GM18868 (cell line): ENCODE data around the gene MAP7D1.

Experiments used
- ATAC-seq: cut with Tn5 transposase; IDR thresholded peaks from one replicate; pipeline ENCODE4 v1.9.1; 2021; ENCODE audit warnings: mild to moderate bottlenecking, moderate library complexity; ENCODE audit not compliant: unreplicated experiment

MAP7D1 gene

GRCh38 chr1:36126797-36127500, 29.0 kb upstream of the MAP7D1 start:
- ATAC-seq: no peak

- ATAC-seq: no peak
Measured at GRCh38 chr1:36128126-36128904, 27.6 kb upstream of the MAP7D1 start.

GRCh38 chr1:36128905-36129206, 27.1 kb upstream of the MAP7D1 start:
- ATAC-seq: no peak

DNA sequence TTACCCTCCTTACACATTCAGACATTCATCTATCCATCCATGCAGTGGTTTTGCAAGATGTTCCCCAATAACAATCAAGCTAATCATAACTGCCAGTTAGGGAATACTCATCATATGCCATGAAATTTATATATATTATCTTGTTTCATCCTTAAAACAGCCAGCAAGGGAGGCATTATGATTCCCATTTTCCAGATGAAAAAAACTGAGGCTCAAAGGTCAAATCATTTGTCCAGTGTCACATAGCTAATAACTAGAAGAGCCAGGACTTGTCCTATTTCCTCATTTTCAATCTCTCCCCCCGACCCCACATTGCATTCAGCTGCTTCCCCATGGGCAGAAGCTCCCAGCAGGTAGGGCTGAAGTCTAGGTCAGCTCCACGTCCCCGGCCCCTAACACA, 23.9 kb upstream of the MAP7D1 start:
- ATAC-seq: no peak

DNA sequence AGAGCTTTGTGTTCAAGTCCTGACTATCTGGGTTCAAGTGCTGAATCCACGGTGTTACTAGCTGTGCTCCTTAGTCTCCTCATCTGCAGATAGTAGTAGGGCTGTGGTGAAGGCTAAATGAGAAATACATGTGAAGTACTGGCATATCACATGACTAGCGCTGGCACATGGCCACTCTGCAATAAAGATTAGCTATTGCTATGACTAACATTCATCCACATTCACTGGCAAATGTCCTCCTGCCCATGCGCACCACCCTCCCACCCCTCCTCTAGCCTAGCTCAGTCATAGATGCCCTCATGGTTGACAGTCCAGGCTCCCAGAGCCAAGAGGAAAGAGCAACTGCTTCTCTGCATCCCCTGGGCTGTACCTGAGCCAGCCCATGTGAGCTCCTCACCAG, 22.5 kb upstream of the MAP7D1 start:
- no peak for ATAC-seq

- no peak for ATAC-seq
Measured at GRCh38 chr1:36134031-36134430, 21.9 kb upstream of the MAP7D1 start.

DNA sequence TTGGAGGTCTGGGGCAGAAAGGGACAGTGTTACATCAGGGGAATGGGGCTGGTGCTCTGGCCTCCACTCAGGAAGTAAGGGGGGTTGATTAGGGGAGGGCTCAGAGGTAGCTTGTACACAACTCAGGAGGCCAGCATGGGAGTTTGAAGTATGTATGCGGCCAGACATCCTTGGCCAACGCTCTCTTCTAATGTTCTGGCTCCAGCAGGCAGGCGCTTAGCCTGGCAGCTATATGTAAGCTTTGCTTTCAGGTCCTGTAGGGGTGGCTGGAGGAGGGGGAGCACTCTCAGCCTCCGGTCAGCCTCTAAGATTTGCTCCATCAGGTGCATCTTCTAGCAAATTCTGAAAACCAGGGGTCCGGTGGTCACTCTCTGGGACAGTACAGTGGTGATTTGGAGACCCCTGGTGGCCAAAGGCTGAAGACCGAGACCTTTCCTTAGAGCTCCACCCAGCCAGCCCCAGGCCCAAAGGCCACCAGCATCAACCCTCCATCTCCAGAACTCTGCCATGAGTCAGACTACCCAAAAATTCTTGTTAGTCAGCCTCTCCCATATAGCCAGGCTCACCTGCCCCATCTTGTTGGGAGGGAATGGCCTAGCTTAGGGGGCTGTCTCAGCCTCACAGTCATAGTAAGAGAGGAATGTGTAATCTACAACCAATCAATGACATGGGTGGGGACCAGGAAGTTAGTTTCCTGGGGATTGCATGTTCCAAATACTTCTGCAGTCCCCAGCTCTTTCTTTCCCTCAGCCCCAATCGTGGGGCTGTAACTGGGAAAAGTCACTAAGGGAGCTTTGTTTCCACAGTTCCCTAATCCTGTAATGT, 21.2 kb upstream of the MAP7D1 start:
- ATAC-seq: no peak

DNA sequence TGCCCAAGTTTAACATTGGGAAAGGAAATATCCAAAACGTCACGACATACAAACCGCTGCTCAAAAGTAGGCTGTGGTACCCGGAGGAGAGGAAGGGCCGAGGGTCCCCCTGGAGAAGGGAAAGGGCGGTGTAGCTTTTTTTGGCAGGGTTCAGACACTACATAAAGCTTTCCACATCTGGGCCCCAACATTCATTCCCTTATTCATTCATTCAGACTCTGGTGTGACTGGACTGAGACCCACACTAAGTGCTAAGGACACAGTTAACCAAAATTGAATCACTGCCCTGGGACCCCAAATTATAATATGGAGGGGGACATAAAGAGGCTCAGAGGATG, 20.7 kb upstream of the MAP7D1 start:
- ATAC-seq: no peak

DNA sequence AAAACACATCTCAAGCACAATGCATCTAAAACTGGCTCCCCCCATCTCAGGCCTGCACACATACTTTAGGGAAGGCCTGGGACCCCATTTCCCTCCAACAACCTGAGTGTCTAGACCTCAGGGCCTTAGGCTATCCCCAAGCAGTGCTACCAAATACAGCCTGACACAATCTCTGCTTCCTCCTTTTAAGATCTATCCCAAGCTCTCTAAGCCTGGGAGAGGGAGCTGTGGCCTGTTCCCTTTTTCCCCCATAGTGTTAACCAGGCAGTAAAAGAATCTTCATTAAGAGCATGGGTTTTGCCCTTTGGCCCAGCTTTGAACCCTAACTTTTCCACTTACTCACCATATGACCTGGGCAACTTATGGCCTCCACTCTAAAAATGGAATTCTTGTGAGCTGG, 20.2 kb upstream of the MAP7D1 start:
- ATAC-seq: no peak

DNA sequence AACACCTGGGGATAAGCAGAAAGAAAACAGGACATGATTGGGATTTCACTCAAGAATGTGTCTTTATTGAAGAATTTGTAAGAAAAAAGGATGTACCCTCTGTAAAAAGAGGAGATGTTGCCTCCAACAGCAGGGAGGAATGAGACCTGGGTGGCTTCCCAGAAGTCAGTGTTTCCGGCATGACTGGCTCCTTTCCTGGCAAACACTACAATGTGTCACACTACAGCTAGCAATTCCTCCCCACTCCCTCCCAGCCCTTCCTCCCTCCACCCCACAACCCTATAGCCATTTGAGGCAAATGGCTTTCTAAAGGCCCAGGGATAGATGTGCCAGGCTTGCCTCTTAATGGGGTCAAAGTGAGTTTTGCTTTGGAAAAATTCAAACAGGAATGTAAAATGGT, 19.4 kb upstream of the MAP7D1 start:
- ATAC-seq: no peak

DNA sequence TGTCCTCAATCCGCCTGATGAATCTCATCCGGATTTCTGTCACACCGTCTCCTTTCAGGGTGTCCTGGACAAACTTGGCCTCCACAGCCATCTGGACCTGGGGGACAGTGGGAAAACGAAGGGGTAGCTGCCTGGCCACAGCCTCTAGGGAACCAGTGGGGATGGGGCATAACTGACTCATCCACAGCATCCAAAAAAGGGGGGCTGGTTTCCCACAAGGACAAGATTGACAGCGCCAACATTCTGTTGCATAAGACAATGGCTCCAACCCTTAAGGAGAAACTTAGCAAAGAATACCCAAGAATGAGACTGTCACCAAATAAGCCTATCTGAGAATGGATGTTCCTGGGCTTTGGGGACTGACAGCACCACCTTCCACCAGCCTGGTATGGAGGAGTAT, 18.7 kb upstream of the MAP7D1 start:
- no peak for ATAC-seq

DNA sequence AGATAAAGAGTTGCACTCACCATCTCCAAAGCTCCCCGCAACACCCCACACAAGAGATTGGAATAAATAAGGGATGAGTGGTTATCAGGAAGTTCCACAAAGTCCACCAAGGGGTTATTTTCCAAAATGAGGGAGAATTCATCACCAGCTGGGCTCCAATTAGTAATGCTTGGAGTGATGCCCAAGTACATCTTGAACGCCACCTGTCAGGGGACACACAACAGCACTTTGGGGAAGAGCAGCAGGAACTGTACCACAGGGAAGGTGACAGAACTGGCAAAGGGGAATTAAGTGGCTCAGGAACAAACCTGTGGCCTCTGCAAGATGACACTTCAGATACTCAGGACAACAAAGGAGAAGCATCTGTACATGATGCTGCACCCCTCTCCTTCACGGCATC, 18.2 kb upstream of the MAP7D1 start:
- ATAC-seq: no peak

DNA sequence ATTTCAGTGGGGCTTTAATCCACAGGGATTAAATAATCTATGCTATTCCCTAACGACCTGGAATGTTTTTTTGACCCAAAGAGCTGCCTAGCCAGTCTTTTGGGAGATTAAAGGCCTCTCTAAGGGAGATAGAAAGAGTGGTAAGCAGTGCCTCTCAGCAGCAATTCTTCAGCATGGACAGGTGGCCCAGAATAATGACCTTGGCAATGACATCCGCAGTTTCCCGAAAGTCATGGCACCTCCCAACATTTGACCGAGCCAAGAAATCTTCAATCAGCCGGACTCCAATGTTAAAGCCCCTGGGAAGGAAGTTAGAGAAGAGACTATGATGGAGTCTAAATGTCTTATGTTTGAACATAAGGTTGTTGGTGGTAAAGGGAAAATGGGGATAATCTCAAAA, 16.4 kb upstream of the MAP7D1 start:
- no peak for ATAC-seq

GRCh38 chr1:36142121-36142520, 13.8 kb upstream of the MAP7D1 start:
- ATAC-seq: no peak

DNA sequence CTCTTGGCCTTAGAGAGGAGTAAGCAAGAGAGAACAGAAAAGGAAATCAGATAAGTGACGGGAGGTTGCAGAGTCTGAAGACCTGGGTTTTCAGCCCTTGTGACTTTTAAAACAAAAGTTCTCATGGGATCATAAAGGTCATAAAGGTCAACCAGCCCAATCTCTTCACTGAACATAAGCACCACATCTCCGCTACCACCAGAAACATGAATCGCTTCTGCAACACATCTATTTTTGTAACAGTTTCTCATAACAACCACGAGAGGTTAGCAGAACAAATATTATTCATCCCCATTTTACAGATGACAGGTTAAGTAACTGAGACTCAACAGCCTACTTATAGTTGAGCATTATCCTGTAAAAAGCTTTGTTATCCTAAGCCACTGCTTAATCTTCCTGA, 12.5 kb upstream of the MAP7D1 start:
- no peak for ATAC-seq

DNA sequence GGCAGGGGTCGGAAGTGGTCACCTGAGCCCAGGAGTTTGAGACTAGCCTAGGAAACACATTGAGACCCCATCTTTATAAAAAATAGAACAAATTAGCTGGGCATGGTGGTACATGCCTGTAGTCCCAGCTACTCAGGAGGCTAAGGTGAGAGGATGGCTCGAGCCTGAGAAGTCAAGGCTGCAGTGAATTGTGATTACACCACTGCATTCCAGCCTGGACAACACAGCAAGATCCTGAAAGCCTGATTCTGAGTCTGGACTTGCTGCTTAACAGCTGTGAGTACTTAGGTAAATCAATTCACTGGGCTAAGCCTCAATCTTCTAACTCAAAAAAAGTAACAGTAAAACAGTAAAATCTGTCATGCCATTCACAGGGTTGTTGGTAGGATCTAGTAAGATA, 11.5 kb upstream of the MAP7D1 start:
- no peak for ATAC-seq

GRCh38 chr1:36148821-36149236, 7.1 kb upstream of the MAP7D1 start:
- ATAC-seq: no peak

- ATAC-seq: peak; percentile 89
Measured at GRCh38 chr1:36149237-36149972, 6.6 kb upstream of the MAP7D1 start, which contains the start of gene TRAPPC3. Gene TRAPPC3, minus strand, starts transcription at chr1:36149486. Its CDS starts 108 bp downstream, at chr1:36149378.

- ATAC-seq: no peak
Measured at GRCh38 chr1:36149973-36150295, 6.0 kb upstream of the MAP7D1 start.

DNA sequence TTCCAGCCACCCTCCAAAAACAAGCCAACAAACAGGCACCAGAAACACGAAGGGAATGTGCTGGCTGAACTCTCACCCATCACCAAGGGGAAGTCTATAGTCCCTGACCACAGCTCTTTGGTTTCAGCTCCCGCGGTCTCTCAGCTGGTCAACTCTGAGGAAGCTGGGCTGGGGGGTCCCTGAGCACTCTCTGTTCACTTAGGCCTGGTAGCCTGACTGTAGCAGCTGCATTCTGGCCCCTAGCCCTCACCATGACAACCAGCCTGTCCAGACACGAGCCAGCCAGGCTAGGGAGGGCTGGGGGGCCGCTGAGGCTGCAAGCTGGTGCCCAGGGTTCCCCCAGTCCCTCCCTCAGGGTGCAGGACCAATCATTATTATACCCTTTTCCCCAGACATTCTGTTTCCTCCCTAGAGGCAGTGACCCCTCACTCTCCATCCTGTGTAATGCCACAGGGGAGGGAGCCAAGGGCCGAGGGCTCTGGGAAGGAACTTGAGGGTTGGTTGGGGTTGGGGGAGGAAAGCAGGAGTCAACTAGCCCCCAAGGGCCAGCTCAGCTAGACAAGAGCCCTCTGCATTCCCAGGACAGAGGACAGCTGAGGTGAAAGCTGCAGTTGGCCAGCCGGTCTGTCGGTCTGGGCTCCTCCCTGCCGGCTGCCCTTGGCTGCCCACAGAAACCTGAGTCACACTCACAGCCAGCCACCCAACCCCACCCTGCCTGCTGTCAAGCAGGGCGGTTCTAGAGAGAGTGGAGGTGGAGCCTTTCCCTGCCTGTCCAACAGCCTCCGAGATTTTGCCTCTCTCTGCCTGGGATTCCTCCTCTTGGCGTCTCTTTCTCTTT, 5.4 kb upstream of the MAP7D1 start:
- peak; percentile 49 for ATAC-seq
